22Rv1 (cell line): ENCODE measurements around the gene NINL.

Experiments used
- H3K27ac ChIP-seq: fragments of 450-650 bp; 2 replicates; pipeline ENCODE4 v1.5.1; 2017
- ZFX ChIP-seq: fragments of 450-650 bp; IDR thresholded peaks from 2 replicates; pipeline ENCODE4 v1.6.1; 2017; ENCODE audit warnings: antibody characterized with exemption, borderline replicate concordance
- TF ChIP-seq, protein P1 (sequence below): fragments of 450-650 bp; IDR thresholded peaks from 2 replicates; pipeline ENCODE4 v1.5.1; 2017; ENCODE audit warnings: mild to moderate bottlenecking

Gene NINL

DNA sequence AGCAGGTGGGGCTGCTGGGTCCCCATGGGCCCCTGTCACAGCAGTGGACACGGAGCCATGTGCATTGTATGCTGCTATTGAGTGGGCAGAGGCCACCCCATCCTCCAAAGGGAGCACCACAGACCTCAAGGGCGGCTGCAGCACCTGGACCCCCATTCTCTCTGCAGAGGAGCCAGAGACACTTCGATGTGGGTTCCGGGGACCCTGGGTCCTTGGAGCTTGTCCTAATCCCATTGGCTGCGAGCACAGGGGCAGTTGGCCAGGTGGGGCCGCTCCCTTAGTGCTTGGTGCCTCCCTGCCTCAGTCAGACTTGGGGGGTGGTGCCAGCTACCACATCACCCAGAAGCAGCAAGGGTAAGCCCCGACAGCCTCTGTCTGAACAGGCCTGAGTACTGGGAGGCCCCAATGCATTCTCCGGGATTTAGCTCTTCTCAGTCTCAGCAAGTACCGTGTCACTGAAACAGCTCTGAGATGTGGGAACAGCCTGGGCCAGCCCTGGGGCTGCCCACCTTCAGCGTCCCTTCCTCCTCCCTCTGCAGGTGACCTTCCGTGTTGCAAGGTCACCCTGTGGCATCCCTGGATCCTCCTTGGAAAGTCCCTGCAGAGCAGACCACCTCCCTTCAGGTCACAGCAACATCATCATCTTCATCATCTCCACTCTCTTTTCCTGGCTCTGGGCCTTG lies 104.0 kb downstream of the NINL start:
- TF ChIP-seq ZFX, result no peak
- TF ChIP-seq, protein P1, sequence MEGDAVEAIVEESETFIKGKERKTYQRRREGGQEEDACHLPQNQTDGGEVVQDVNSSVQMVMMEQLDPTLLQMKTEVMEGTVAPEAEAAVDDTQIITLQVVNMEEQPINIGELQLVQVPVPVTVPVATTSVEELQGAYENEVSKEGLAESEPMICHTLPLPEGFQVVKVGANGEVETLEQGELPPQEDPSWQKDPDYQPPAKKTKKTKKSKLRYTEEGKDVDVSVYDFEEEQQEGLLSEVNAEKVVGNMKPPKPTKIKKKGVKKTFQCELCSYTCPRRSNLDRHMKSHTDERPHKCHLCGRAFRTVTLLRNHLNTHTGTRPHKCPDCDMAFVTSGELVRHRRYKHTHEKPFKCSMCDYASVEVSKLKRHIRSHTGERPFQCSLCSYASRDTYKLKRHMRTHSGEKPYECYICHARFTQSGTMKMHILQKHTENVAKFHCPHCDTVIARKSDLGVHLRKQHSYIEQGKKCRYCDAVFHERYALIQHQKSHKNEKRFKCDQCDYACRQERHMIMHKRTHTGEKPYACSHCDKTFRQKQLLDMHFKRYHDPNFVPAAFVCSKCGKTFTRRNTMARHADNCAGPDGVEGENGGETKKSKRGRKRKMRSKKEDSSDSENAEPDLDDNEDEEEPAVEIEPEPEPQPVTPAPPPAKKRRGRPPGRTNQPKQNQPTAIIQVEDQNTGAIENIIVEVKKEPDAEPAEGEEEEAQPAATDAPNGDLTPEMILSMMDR, result no peak
- H3K27ac ChIP-seq, result no peak overlapping the region

DNA sequence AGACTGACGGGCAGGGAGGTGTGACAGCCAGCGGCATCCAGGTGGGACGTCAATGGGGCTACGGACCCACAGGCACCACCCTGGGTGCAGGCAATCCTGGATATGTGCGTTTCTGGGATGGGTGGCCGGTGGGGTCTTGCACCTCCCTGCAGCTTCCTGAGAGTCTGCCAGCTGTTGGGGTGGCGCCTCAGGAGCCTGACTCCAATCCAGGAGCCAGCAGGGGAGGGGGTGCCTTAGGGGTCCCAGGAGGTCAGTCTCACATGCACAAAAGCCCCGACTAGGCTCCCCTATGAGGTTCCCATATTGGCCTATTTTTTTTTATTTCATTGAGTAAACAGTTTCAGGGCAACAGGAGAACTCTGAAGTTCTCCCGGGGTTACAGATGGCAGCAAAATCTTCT lies 104.5 kb downstream of the NINL start:
- TF ChIP-seq, protein P1, result no peak
- no peak for TF ChIP-seq ZFX
- H3K27ac ChIP-seq, result no peak overlapping the region

DNA sequence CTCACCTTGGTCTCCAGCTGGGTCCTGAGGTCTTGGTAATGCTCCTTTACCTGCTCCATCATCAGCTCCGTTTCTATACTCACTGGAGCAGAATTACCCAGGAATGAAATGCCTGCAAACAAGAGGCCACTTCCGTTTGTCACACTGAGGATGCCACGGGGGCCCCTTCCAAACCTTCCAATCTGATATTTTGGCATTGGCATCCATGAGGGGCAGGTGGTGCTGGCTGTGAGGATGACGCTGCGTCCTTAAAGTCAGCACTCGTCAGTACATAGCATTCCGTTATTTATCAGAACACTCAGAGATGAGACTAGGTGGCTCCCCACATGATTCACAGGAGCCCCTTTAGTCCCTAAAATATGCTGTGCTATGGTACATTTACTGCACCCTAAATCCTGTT lies 105.2 kb downstream of the NINL start:
- no peak overlapping the region for H3K27ac ChIP-seq
- TF ChIP-seq, protein P1, result no peak
- TF ChIP-seq ZFX, result no peak

DNA sequence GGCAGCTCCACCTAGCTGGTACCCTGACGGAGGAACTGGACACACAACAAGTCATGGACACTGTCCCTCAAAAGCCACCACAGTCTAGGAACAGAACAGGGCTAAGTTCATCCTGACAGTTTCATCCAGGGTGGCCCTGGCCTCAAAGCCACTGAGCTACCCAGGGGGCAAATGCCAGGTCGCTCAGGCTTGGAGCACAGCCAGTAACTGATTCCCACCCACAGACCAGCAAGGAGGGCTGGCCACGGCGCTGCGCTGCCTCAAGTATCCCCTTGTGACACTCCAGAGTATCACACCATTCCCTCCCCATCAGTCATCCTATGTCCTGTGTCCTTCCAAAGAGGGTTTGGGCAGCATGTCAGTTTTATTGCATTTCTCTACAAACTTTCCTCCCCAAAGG lies 105.7 kb downstream of the NINL start:
- no peak overlapping the region for H3K27ac ChIP-seq
- TF ChIP-seq, protein P1, result no peak
- no peak for TF ChIP-seq ZFX

DNA sequence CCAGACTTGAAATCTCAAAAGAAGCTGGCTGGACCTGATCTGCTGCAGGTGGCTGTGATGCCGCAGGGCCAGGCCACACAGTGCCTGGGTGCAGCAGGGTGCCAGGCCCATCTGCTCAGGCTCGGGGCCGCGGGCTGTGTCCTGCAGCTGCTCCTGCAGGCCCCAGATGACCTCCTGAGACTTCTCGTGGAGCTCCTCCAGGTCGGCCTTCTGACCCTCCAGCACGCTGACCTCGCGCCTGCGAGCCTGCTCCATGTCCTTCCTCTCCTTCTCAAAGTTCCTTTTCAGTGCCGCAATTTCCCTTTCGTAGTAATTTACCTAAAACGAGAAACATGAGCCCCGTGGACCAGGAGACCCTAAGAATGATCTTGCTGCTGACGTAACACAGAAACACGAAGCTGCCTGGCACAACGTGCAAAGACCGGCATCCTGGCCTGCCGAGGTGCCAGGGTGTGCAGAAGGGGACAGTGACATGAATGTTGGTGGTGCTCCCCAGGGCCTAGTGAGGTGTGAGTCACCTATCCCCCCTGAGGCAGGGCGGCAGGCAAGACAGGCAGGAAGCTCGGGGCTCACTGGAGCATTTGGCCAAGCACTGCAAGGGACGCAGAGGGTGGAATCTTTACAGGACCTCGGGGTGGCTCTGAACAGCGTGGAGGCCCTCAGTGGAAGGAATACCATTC lies 106.3 kb downstream of the NINL start:
- TF ChIP-seq, protein P1, result no peak
- TF ChIP-seq ZFX, result no peak

DNA sequence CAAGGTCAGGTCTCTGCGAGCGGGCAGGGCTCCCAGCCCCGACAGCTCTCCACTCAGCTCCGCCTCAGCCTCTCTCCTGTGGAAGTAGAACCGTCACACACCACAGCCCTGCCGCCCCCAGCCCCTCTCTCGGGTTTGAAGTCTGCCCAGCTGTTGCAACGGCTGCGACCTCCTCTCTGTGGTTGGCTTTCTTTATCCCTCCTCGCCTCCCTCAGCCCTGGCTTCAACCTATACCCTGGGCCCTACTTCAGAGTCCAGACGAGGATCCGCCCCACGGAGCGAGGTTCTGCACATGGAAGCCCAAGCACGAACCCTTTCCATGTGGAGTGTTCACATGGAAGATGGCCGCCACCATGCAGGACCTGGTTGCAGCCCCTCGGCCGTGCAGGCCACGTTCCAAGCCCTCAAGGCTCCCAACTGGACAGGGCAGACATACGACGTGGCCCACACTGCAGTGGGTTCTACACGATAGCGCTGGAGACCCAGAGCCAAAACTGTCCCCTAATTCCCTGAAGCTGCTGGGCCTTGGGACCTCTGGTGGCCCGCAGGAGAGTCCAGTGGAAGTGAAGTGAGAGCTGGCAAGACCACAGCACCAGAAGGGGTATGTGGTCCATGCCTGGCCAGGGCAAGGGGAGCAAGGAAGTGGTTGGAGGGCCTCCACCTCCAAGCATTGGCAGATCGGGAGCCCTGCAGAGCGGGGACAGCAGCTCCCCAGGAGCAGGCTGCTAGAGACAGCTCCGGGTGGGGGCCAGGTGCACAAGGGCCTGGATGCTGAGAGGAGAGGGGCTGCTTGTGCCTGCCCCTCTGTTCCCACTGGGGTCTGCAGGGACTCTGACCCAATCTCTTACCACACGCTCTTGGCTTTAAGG lies 108.1 kb downstream of the NINL start:
- no peak for TF ChIP-seq ZFX
- TF ChIP-seq, protein P1, result no peak
- no peak overlapping the region for H3K27ac ChIP-seq

More for the DNA sequence above, 106.3 kb downstream of the NINL start:
- H3K27ac ChIP-seq, result no peak overlapping the region
